CD4-positive, alpha-beta T cell (primary cell): ENCODE results near the gene DISP2. TPM values are rescaled to one million over a fixed set of nuclear protein-coding genes. Genes with fewer than 3 reads are reported as not detected.

ENCODE experiments used
- ATAC-seq: fragments of 200-7000 bp; cut with Tn5 transposase; one replicate; pipeline ENCODE4 v1.10.0; 2022; ENCODE audit warnings: mild to moderate bottlenecking; ENCODE audit not compliant: poor library complexity
- CTCF ChIA-PET: fragments of 350-600 bp; sonication (Branson Sonifier 250); formaldehyde crosslinking; loops from one replicate; lab custom pipeline; 2021; ENCODE audit warnings: antibody characterized with exemption, inconsistent platforms; lab: Charles Lee
- POLR2A ChIA-PET: fragments of 350-600 bp; sonication (Branson Sonifier 250); formaldehyde crosslinking; loops from one replicate; lab custom pipeline; 2021; ENCODE audit warnings: antibody characterized with exemption, inconsistent platforms; lab: Charles Lee
- DNase-seq, 14 experiments: peaks; one replicate each; pipeline ENCODE4 v3.0.0-alpha.2; 2013 to 2020; ENCODE audit warnings: mixed read lengths in 2 of 14
- H3K27ac ChIP-seq, 2 donors: one replicate each; pipeline versions ENCODE4 v1.5.1 to v1.7.0; 2013; ENCODE audit warnings: low read length in 2 of 2, low read depth in 1 of 2, mild to moderate bottlenecking in 1 of 2
- H3K27me3 ChIP-seq, 2 experiments: 1 replicate in 1 of 2; 2 replicates in 1 of 2; pipeline versions ENCODE4 v1.6.1 to v1.7.0; 2013; ENCODE audit warnings: low read length in 2 of 2, control low read depth in 1 of 2, mild to moderate bottlenecking in 1 of 2, moderate library complexity in 1 of 2; ENCODE audit not compliant: insufficient read depth in 2 of 2, control insufficient read depth in 1 of 2
- H3K36me3 ChIP-seq: one replicate; pipeline ENCODE4 v1.6.1; 2013; ENCODE audit warnings: low read length, control low read depth; ENCODE audit not compliant: insufficient read depth
- H3K4me1 ChIP-seq: one replicate; pipeline ENCODE4 v1.6.1; 2013; ENCODE audit warnings: low read length, control low read depth; ENCODE audit not compliant: insufficient read depth
- H3K4me3 ChIP-seq: one replicate; pipeline ENCODE4 v1.5.1; 2013; ENCODE audit warnings: mild to moderate bottlenecking, low read length, moderate library complexity
- H3K9me3 ChIP-seq, 2 experiments: 1 replicate in 1 of 2; 2 replicates in 1 of 2; pipeline versions ENCODE4 v1.6.1 to v1.7.0; 2013; ENCODE audit warnings: low read length in 2 of 2, mild to moderate bottlenecking in 2 of 2, control low read depth in 1 of 2, moderate library complexity in 1 of 2; ENCODE audit not compliant: control insufficient read depth in 1 of 2, insufficient read depth in 1 of 2
- H3K27ac Mint-ChIP-seq: one replicate; pipeline ENCODE4 v1.8.0; 2020; ENCODE audit warnings: mixed read lengths
- H3K27me3 Mint-ChIP-seq: one replicate; pipeline ENCODE4 v1.8.0; 2021; ENCODE audit warnings: mixed read lengths
- H3K36me3 Mint-ChIP-seq: one replicate; pipeline ENCODE4 v1.8.0; 2021; ENCODE audit warnings: low read depth, mixed read lengths
- H3K4me1 Mint-ChIP-seq: one replicate; pipeline ENCODE4 v1.8.0; 2021; ENCODE audit warnings: low read depth, mixed read lengths
- H3K4me3 Mint-ChIP-seq: one replicate; pipeline ENCODE4 v1.8.0; 2020; ENCODE audit warnings: mild to moderate bottlenecking, mixed read lengths
- H3K9me3 Mint-ChIP-seq: one replicate; pipeline ENCODE4 v1.8.0; 2020; ENCODE audit warnings: mixed read lengths
- CTCF ChIP-seq: fragments of 200-600 bp; IDR thresholded peaks from one replicate; pipeline ENCODE4 v1.8.0; 2022; ENCODE audit warnings: antibody characterized with exemption, mild to moderate bottlenecking
- intact Hi-C, 2 experiments: fragments of 100-400 bp; cut with DNase I in 1 of 2; cut with micrococcal nuclease in 1 of 2; formaldehyde crosslinking; loops; one replicate each; pipeline versions ENCODE4 v1.15.1 to v1.9.0; 2023 to 2025; cut with DNase I, micrococcal nuclease
- total RNA-seq, 174 experiments: library from RNA in 2 of 174; stranded (reverse) in 2 of 174; gene quantifications; one replicate each; pipeline ENCODE4 v1.2.3 and lab custom pipeline; 2021 to 2026

Gene DISP2
- total RNA-seq, 2 experiments from 2014 or later = 0.03 to 0.06 TPM

- no peaks in the 10 kb centered on the region for H3K36me3 Mint-ChIP-seq
- no peaks in the 10 kb centered on the region for H3K9me3 ChIP-seq
- no peak overlapping the region for H3K27ac Mint-ChIP-seq
- no peak overlapping the region for H3K27ac ChIP-seq
- H3K27me3 Mint-ChIP-seq = no peaks in the 10 kb centered on the region
- POLR2A ChIA-PET = interaction anchor here (0.6 kb wide), 1 partner anchor 1089 kb away, joined by 3 read pairs; no protein-coding TSS in a partner anchor
- no peak overlapping the region for H3K4me3 ChIP-seq
- intact Hi-C loops = no loop called here
- H3K36me3 ChIP-seq = no peaks in the 10 kb centered on the region
- DNase-seq (no peak), ATAC-seq (no peak)
- H3K9me3 Mint-ChIP-seq = no peaks in the 10 kb centered on the region
- CTCF ChIA-PET = interaction anchor here (2.0 kb wide), 1 partner anchor 14 kb away, joined by 4 read pairs; no protein-coding TSS in a partner anchor
- H3K4me1 ChIP-seq = peaks cover 2% of the 10 kb centered on the region
- H3K27me3 ChIP-seq = no peaks in the 10 kb centered on the region
- no peak for TF ChIP-seq CTCF
- no peaks in the 10 kb centered on the region for H3K4me1 Mint-ChIP-seq
- H3K4me3 Mint-ChIP-seq = no peak overlapping the region
These were observed 5.6 kb upstream of the DISP2 start for GRCh38 chr15:40352281-40352901.

DNA sequence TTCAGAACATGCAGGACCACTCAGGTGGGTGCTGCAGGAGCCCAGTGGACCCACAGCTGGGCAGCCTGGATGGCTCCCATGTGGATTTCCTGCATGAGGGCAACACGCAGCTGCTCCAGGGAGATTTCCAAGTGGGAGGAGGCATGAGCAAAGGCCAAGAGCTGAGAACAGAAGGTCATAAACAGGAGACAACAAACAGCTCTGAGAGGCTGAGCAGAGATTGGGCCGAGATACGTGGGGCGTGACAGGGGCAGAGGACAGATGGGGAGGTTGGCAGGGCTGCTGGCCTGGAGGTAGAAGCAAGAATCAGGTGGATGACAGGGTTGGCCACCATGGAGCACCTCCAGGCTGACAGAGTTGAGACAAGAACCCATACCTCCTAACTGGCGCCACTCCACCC is 4.3 kb upstream of the DISP2 start:
- no peak overlapping the region for H3K4me3 Mint-ChIP-seq

DNA sequence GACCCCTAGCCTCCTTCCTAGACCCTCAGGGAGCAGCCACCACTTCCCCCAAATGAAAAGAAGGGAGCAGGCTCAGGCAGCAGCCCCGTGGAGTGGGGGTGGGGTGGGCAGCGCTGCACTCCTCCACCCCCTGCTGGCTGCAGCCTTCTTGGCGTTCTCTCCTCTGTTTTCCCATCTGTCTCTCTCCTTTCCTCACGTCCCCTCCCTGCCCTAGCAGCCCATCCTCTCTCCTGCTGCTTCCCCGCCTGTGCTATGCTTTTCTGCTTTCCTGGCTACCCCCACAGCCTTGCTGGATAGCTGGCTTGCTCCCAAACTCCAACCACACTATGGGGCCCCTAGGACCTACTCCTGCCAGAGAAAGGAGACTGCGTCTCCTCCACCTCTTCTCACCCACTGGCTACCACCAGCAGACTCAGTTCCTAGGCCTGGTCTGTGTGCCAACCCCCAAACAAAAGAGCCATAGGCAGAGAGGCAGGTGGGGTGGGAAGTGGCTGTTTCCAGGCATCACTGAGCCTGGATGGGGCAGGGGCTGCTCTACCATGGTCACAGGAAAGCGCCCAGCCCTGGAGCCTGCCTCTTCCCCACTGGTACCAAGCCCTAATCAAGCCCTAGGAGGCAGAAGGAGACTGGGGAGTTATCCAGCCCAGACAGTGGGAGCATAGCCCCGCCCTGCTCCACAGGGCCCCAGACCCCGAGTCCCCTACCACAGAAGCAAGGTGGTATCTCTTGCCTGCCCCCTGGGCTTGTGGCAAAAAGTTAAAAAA is 3.4 kb upstream of the DISP2 start:
- no peak overlapping the region for H3K4me3 Mint-ChIP-seq
- no peak overlapping the region for H3K4me3 ChIP-seq
- H3K4me1 ChIP-seq = peaks cover 17% of the 10 kb centered on the region
- H3K36me3 ChIP-seq = no peaks in the 10 kb centered on the region
- no peaks in the 10 kb centered on the region for H3K36me3 Mint-ChIP-seq
- H3K4me1 Mint-ChIP-seq = peaks cover 10% of the 10 kb centered on the region
- no peaks in the 10 kb centered on the region for H3K9me3 Mint-ChIP-seq
- H3K27me3 ChIP-seq = no peaks in the 10 kb centered on the region
- ATAC-seq (no peak), DNase-seq (no peak)
- intact Hi-C loops = no loop called here
- no peak for TF ChIP-seq CTCF
- ChIA-PET CTCF (no interaction called here), POLR2A (interaction anchor here (0.9 kb wide), 1 partner anchor 13 kb away, joined by 3 read pairs; no protein-coding TSS in a partner anchor)
- H3K27ac ChIP-seq = no peak overlapping the region
- no peak overlapping the region for H3K27ac Mint-ChIP-seq
- no peaks in the 10 kb centered on the region for H3K27me3 Mint-ChIP-seq
- H3K9me3 ChIP-seq = no peaks in the 10 kb centered on the region

More for the DNA sequence above, 4.3 kb upstream of the DISP2 start:
- no peaks in the 10 kb centered on the region for H3K9me3 Mint-ChIP-seq
- CTCF ChIA-PET = interaction anchor here (2.0 kb wide), 1 partner anchor 15 kb away, joined by 4 read pairs; no protein-coding TSS in a partner anchor
- H3K27me3 ChIP-seq = no peaks in the 10 kb centered on the region
- POLR2A ChIA-PET = interaction anchor here (0.6 kb wide), 1 partner anchor 31 kb away, joined by 4 read pairs; the partner anchor contains the start of gene INAFM2
- H3K9me3 ChIP-seq = no peaks in the 10 kb centered on the region
- TF ChIP-seq CTCF = no peak
- no peaks in the 10 kb centered on the region for H3K36me3 ChIP-seq
- H3K27ac ChIP-seq = no peak overlapping the region
- H3K4me1 Mint-ChIP-seq = peaks cover 3% of the 10 kb centered on the region
- no peak overlapping the region for H3K4me3 ChIP-seq
- H3K27me3 Mint-ChIP-seq = no peaks in the 10 kb centered on the region
- ATAC-seq (no peak), DNase-seq (no peak)
- H3K36me3 Mint-ChIP-seq = no peaks in the 10 kb centered on the region
- H3K4me1 ChIP-seq = peaks cover 13% of the 10 kb centered on the region
- H3K27ac Mint-ChIP-seq = no peak overlapping the region
- intact Hi-C loops = no loop called here
